HG02678 (cell line): ENCODE measurements around the gene CHAC1.
"Not testable (repeated sequence)": the region's sequence is repeated elsewhere in the genome, so short reads cannot be mapped to it uniquely, and the experiment has no call there.

Experiments used
- ATAC-seq: cut with Tn5 transposase; IDR thresholded peaks from one replicate; pipeline ENCODE4 v1.9.1; 2021; ENCODE audit warnings: mild to moderate bottlenecking, moderate library complexity; ENCODE audit not compliant: unreplicated experiment

CHAC1 gene

DNA sequence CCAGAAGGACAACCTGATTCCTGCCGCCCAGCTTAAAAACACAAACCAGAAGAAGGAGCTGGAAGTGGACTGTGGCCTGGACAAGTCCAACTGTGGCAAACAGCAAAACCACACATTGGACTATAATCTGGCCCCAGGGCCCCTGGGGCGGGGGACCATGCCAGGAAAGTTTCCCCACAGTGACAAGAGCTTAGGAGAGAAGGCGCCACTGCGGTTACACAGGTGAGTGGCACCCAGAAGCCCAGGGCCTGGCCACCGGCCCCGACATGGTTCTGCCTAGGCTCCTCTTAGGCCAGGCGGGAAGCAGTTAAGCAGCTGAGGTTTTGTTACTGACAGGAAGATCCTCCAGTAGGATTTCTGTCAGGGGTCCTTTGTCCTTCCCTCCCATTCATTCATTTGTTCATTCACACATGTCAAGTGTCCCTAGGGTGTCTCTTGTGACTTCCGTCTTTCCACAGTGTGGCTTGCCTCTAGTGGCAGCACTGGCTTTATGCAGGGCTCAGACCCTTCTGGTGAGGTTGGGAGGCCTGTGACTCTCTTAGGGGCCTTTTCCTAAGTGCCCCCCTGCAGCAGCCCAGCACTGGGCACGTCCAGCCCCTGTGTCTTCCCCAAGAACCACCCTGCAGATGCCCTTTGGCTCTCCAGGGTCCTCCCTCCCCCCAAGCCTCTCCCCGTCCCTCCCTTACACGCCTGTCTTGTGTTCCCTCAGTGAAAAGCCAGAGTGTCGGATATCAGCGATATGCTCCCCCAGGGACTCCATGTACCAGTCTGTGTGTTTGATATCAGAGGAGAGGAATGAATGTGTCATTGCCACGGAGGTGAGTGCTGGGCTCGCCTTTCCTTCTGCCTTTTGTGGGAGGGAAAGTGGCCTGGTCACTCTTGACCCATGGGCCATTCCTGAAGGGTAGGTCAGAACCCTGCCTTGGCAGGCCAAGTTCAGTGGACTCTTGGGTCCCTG, 16.3 kb upstream of the CHAC1 start:
- ATAC-seq: no peak

DNA sequence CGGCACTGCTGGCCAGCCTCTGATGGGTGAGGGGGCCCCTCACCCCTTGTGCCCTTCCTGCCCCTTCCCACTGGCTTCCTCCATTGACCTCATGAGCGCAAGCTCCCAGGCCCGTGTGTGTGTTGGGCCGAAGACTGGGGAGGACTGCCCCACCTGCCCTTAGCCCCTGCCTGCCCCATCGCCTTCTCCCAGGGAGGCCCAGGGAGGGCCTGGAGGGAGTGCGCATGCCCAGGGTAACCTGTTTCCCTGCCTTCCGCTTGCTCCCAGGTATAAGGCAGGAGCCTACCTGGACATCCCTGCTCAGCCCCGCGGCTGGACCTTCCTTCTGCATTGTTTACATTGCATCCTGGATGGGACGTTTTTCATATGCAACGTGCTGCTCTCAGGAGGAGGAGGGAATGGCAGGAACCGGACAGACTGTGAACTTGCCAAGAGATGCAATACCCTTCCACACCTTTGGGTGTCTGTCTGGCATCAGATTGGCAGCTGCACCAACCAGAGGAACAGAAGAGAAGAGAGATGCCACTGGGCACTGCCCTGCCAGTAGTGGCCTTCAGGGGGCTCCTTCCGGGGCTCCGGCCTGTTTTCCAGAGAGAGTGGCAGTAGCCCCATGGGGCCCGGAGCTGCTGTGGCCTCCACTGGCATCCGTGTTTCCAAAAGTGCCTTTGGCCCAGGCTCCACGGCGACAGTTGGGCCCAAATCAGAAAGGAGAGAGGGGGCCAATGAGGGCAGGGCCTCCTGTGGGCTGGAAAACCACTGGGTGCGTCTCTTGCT, 15.3 kb upstream of the CHAC1 start:
- no peak for ATAC-seq

- ATAC-seq: no peak
Measured at GRCh38 chr15:40938536-40938870, 14.8 kb upstream of the CHAC1 start.

DNA sequence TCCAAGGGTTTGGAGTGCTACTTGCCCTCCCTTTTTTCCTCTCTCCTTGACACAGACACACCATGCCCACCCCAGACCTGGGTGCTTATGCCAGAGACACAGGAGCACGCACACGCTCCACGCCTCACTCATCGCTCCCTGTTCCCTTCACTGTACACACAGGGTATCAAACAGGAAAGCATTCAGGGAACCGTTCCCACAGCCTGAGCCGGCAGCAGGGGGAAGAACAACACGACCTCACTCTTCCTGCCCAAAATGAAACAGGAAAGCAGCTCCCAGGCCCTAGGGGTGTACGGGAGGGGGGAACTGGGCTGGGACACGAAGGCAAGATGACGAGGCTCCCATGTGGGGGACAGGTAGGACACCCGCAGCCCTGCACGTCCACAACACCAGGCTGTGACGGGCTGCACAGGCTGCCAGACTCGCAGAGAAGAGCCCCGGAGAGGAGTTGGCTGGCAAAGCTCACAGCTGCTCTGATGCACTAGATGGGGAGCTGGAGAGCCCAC, 12.9 kb upstream of the CHAC1 start:
- no peak for ATAC-seq

GRCh38 chr15:40941068-40941527, 12.2 kb upstream of the CHAC1 start:
- ATAC-seq: no peak

- ATAC-seq: peak; percentile 75
Measured at GRCh38 chr15:40941528-40942336, 11.5 kb upstream of the CHAC1 start.

DNA sequence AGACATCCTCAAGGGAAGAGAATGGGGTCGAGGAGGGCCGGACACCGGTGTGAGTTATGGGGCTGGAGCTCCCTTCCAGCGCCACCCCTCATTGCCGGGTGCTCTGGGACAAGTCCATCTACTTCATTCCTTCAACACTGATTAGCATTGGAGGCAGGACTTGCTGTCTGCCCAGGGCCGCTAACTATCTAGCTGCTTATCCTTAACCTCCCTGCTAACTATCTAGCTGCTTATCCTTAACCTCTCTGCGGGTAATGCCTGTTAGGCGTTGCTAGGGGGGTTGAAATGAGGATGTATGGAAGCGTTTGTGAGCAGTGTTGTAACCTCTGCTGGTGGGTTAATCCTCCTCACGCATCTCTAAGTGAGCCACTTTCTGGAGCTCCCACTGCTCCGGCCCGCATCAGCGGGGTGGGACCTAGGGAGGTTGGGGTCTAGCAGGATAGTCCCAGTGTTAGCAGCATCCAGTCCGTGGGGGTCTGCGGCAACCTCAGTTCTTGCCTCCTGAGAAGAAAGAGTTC, 10.9 kb upstream of the CHAC1 start:
- peak; percentile 15 for ATAC-seq

DNA sequence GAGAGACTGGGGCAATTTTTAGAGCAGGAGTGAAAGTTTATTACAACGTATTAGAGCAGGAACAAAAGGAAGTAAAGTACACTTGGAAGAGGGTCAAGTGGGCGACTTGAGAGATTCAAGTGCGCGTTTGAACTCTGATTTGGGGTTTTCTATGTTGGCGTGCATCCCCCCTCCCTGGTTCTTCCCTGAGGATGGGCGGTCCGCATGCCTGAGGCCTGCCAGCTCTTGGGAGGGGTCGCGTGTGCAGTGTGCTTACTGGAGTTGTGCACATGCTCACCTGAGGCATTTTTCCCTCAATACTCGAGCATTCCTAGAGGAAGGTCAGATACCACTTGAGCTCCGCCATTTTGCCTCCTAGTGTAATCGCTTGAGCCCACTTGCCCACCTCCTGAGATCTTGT, 10.4 kb upstream of the CHAC1 start:
- ATAC-seq: no peak

DNA sequence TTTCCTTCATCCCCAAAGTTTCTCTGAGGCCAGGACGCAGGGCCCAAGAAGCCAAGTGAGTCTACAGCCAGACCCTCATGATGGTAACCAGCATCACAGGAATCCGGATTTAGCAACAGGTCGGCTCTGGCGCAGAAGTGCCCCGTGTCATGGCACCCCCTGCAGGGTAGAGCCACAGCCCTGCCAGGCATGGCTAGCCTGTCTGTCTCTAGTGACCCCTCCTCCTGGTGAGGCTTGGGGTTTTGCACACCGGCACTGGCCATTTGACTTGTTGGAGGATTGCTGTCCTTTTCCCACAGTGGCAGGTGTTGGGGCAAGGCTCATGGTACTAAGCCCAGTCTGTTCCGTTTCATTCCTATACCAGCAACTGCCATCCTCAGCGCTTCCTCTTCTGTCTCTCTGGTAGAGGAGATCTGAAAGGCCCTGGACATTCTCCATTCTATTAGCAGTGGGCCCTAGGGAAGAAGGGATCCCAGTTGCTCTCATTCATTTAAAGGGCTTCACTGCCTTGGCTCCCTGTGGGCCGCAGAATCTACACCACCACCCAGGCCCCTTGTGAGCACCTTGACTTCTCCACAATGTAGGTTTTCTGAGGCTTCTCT, 9.4 kb upstream of the CHAC1 start:
- ATAC-seq: no peak

DNA sequence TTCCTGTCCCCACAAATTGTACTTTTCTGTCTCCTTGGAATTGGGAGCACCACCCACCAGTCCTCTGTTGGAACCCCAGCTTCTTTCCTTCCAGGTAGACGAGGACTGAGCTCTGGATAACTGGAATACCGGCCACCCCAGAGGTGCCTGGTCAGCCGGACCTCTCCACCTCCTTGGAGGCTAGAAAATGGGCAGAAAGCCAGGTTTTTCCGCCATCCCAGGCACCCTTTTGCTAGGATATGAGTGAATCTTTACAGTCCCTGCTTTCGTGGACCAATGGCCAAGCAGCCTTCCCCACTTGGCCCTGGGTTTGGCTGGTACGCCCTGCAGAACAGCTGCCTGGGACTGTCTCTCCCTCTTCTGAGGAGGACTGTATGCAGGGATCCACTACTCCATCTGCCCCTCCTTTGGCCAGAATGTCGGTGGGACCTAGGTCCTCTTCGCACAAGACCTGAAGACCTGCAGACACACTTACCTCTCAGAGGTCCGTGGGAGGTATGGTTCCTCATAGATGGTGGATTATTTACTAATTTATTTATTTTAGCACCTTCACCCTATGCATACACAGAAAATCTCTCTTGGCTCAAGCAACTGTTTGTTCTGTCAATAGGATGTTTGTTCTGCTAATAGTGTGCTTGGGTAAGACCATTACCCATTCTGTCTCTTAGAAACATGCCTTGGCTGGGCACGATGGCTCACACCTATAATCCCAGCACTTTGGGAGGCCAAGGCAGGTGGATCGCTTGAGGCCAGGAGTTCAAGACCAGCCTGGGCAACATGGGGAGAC, 8.6 kb upstream of the CHAC1 start:
- ATAC-seq: no peak

GRCh38 chr15:40948706-40949473, 4.4 kb upstream of the CHAC1 start:
- no peak for ATAC-seq

DNA sequence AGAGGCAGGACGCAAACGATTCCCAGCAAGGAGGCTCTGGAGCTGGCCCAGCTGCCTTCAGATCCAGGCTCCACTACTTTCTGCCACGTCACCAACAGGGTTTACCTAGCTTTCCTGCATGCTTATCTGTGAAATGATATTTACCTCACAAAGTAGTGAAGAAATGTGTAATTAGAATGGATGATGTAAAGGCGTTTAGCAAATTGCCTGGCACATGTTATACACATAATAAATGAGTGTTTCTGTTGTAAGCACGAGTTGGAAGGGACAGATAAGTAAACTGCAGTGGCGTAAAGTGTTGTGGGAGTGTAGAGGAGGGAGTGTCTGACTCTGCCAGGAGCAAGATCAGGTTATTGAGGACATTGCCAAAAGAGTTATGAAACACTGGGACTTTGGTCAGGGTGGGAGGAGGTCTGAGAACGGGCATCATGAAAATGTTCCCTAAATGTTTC, 3.5 kb upstream of the CHAC1 start:
- no peak for ATAC-seq

DNA sequence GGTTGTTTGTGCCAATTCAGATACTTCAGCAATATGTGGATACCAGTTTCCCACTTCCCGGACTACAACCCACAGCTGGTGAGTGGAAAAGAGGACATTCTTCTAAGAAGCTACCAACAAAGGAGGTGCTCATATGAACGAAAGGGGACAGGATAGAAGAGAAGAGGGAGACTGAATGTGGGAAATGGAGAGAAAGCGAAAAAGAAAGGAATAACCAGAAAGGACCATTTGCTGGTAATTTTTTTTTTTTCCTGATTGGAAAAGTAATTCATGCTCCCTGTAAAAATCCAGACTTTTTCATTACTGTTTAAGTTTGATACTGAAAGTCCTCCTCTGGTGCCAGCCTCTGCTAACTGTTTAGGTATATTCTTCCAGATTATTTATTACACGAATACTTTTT, 1.5 kb upstream of the CHAC1 start:
- no peak for ATAC-seq

DNA sequence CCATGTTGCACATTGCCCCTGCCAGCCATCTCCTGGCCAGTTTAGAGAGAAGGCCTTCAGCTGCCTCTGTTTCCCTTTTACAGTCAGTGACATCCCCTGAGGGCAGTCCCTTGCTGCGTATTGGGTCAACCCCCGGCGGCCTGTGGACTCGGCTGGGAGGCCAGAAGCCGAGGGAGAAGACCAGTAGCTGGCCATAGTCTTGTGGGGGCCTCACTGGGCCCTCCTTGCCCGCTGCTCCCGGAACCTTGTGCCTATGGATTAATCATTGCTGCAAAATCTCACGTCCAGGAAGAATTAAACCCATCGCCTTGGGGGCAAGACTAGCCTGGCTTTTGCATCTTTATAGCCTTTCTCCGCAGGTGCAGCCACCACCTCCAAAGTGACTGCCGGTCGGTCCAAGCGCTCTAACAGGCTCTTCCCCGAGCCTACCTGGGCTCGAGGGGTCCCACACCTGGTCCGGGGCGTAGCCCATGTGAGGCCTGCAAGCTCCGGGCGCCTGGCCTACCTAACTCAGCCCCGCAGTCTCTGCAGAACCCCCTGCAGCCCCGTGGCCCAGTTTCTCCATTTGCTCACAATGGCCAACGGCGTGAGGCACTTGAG, 870 bp upstream of the CHAC1 start:
- no peak for ATAC-seq

GRCh38 chr15:40953713-40954074, 423 bp downstream of the CHAC1 start:
- ATAC-seq: no peak

DNA sequence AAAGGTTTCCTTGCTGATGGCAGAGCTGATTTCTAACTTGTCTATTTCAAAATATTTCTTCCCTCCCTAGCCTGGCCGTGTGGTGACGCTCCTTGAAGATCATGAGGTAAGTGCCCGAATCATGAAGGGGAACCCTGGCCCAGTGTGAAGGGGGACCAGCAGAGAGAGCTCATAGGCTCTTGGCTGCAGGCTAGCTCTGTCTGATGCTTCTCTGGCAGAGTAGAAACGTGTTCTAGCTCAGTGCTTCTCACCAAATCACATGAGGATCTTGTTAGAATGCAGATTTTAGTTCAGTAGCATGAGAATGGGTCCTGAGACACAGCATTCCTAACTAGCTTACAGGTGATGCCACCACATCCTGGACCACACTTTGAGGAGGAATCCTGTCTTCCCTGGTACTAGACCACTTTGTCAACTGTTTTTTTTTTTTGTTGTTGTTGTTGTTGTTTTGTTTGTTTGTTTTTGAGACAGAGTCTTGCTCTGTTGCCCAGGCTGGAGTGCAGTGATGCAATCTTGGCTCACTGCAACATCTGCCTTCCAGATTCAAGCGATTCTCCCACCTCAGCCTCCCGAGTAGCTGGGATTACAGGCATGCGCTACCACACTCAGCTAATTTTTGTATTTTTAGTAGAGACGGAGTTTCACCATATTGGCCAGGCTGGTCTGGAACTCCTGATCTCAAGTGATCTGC, 1.0 kb downstream of the CHAC1 start:
- not testable (repeated sequence) for ATAC-seq

- ATAC-seq: no peak
Measured at GRCh38 chr15:40955141-40955903, 2.1 kb downstream of the CHAC1 start.
